IPS-18a (cell line): ENCODE results near the gene DRD4.

ENCODE experiments used
- H3K27ac ChIP-seq: one replicate; pipeline ENCODE4 v1.5.1; 2013; ENCODE audit warnings: low read length
- H3K27me3 ChIP-seq: one replicate; pipeline ENCODE4 v1.6.1; 2013; ENCODE audit warnings: mild to moderate bottlenecking, low read length; ENCODE audit not compliant: control insufficient read depth, insufficient read depth
- H3K36me3 ChIP-seq: one replicate; pipeline ENCODE4 v1.6.1; 2013; ENCODE audit warnings: low read depth, low read length; ENCODE audit not compliant: control insufficient read depth
- H3K4me1 ChIP-seq: one replicate; pipeline ENCODE4 v1.6.1; 2013; ENCODE audit warnings: low read depth, low read length; ENCODE audit not compliant: control insufficient read depth
- H3K4me3 ChIP-seq: one replicate; pipeline ENCODE4 v1.5.1; 2013; ENCODE audit warnings: low read length
- H3K9ac ChIP-seq: one replicate; pipeline ENCODE4 v1.6.1; 2013; ENCODE audit warnings: mild to moderate bottlenecking, low read length, moderate library complexity
- H3K9me3 ChIP-seq: one replicate; pipeline ENCODE4 v1.6.1; 2013; ENCODE audit warnings: low read depth, low read length; ENCODE audit not compliant: control insufficient read depth

The DRD4 gene

DNA sequence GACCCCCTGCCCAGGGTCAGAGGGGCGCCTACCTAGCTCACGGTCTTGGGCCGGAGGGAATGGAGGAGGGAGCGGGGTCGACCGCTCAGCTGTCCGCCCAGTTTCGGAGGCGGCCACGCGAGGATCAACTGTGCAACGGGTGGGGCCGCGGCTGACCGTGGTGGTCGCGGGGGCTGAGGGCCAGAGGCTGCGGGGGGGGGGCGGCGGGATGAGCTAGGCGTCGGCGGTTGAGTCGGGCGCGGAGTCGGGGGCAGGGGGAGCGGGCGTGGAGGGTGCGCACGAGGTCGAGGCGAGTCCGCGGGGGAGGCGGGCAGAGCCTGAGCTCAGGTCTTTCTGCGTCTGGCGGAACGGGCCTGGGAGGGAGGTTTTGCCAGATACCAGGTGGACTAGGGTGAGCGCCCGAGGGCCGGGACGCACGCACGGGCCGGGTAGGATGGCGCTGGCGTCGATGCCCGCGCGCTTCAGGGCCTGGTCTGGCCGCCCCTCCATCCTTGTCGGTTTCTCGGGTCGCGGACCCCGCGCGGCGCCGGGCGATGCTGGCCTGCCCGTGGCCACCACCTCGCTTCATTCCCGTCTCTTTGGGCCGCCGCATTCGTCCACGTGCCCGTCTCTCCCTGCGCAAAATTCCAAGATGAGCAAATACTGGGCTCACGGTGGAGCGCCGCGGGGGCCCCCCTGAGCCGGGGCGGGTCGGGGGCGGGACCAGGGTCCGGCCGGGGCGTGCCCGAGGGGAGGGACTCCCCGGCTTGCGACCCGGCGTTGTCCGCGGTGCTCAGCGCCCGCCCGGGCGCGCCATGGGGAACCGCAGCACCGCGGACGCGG is at the start of gene DRD4:
Gene DRD4, plus strand, starts transcription at position 759 of the 822 bp plus-strand sequence. Its CDS starts 36 bp downstream, at position 795.
- Histone ChIP-seq H3K27ac (no peak within 1 kb of the TSS), H3K36me3 (no peaks in the 10 kb centered on the region), H3K9ac (peak within 1 kb of the TSS; percentile 61), H3K4me1 (peaks cover 8% of the 10 kb centered on the region), H3K9me3 (no peaks in the 10 kb centered on the region), H3K4me3 (peak within 1 kb of the TSS; percentile 54), H3K27me3 (peaks cover 66% of the 10 kb centered on the region)

GRCh38 chr11:587546-587945 is 49.5 kb upstream of the DRD4 start:
- H3K9me3 ChIP-seq: no peaks in the 10 kb centered on the region
- no peak overlapping the region for H3K4me3 ChIP-seq
- no peaks in the 10 kb centered on the region for H3K4me1 ChIP-seq
- H3K27ac ChIP-seq: no peak overlapping the region
- no peaks in the 10 kb centered on the region for H3K27me3 ChIP-seq
- H3K9ac ChIP-seq: no peak overlapping the region
- peaks cover 62% of the 10 kb centered on the region for H3K36me3 ChIP-seq

- H3K27ac ChIP-seq: no peak overlapping the region
- H3K4me3 ChIP-seq: no peak overlapping the region
- no peaks in the 10 kb centered on the region for H3K27me3 ChIP-seq
- H3K36me3 ChIP-seq: peaks cover 67% of the 10 kb centered on the region
- H3K9me3 ChIP-seq: no peaks in the 10 kb centered on the region
- no peaks in the 10 kb centered on the region for H3K4me1 ChIP-seq
- H3K9ac ChIP-seq: no peak overlapping the region
Measured at GRCh38 chr11:587978-588380, 49.1 kb upstream of the DRD4 start.

DNA sequence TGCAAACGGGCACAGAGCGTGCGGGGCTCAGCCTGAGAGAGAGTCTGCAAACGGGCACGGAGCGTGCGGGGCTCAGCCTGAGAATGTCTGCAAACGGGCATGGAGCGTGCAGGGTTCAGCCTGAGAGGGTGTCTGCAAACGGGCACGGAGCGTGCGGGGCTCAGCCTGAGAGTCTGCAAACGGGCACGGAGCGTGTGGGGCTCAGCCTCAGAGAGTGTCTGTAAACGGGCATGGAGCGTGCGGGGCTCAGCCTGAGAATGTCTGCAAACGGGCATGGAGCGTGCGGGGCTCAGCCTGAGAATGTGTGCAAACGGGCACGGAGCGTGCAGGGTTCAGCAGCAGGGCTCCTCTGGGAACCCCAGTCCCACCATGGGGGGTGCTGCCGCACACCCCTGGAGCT is 47.3 kb upstream of the DRD4 start:
- H3K27ac ChIP-seq: no peak overlapping the region
- H3K36me3 ChIP-seq: peaks cover 69% of the 10 kb centered on the region

GRCh38 chr11:590997-591396 is 46.1 kb upstream of the DRD4 start:
- Histone ChIP-seq H3K27ac (no peak overlapping the region), H3K4me1 (no peaks in the 10 kb centered on the region)

More for the DNA sequence above, 47.3 kb upstream of the DRD4 start:
- H3K4me3 ChIP-seq: no peak overlapping the region
- no peaks in the 10 kb centered on the region for H3K27me3 ChIP-seq
- no peaks in the 10 kb centered on the region for H3K9me3 ChIP-seq
- H3K9ac ChIP-seq: no peak overlapping the region
- H3K4me1 ChIP-seq: no peaks in the 10 kb centered on the region

GRCh38 chr11:592501-592900 is 44.6 kb upstream of the DRD4 start:
- no peak overlapping the region for H3K9ac ChIP-seq
- no peaks in the 10 kb centered on the region for H3K27me3 ChIP-seq
- H3K9me3 ChIP-seq: no peaks in the 10 kb centered on the region
- no peak overlapping the region for H3K27ac ChIP-seq
- H3K4me1 ChIP-seq: no peaks in the 10 kb centered on the region
- H3K36me3 ChIP-seq: peaks cover 74% of the 10 kb centered on the region
- H3K4me3 ChIP-seq: no peak overlapping the region

More at GRCh38 chr11:590997-591396, 46.1 kb upstream of the DRD4 start:
- peaks cover 80% of the 10 kb centered on the region for H3K36me3 ChIP-seq
- H3K9me3 ChIP-seq: no peaks in the 10 kb centered on the region
- no peak overlapping the region for H3K4me3 ChIP-seq
- no peaks in the 10 kb centered on the region for H3K27me3 ChIP-seq
- no peak overlapping the region for H3K9ac ChIP-seq

GRCh38 chr11:592918-593317 is 44.2 kb upstream of the DRD4 start:
- H3K9ac ChIP-seq: no peak overlapping the region
- no peaks in the 10 kb centered on the region for H3K27me3 ChIP-seq
- no peaks in the 10 kb centered on the region for H3K4me1 ChIP-seq
- H3K27ac ChIP-seq: no peak overlapping the region
- no peak overlapping the region for H3K4me3 ChIP-seq
- peaks cover 70% of the 10 kb centered on the region for H3K36me3 ChIP-seq
- H3K9me3 ChIP-seq: no peaks in the 10 kb centered on the region

DNA sequence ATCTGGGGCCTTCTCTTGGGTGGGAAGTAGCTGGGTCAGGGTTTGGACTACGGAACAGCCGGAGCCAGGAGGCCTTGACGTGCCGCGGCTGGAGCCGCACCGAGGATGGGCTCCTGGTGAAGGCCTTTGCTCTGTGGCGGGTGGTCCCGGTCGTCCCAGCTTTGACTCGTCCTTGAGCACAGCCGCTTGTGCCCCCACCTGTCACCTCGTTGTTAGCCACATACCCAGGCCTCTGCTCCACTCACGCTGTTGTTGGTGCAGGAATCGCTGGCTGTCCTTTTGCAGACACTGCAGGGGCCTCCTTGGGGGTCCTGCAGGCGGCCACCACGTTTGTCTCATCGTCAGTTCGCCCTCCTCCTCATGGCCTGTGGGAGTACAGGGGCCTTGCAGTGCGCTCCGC is 43.7 kb upstream of the DRD4 start:
- Histone ChIP-seq H3K27ac (no peak overlapping the region), H3K4me1 (no peaks in the 10 kb centered on the region), H3K4me3 (no peak overlapping the region), H3K9ac (no peak overlapping the region), H3K9me3 (no peaks in the 10 kb centered on the region), H3K27me3 (no peaks in the 10 kb centered on the region), H3K36me3 (peaks cover 66% of the 10 kb centered on the region)

DNA sequence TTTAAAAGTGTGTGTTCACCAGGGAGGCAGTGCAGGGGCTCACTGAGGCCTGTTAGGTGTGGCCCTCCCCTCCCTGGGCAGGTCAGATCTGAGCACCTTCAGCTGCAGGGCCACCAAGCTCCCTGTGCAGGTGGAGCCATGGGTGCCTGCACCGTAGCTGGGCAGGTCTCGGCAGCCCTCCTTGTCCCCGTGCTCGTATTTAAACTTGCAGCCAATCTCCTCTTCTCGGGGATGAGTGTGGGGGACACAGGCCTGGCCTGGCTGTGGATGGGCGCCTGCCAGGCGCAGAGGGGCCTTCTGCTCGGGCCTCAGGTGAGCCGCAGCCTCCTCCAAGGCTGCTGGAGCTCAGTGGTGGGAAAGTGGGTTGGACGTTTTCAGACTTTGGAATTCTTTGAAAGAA is 41.7 kb upstream of the DRD4 start:
- H3K9ac ChIP-seq: no peak overlapping the region
- no peaks in the 10 kb centered on the region for H3K4me1 ChIP-seq
- H3K36me3 ChIP-seq: peaks cover 64% of the 10 kb centered on the region
- no peaks in the 10 kb centered on the region for H3K27me3 ChIP-seq
- no peaks in the 10 kb centered on the region for H3K9me3 ChIP-seq
- no peak overlapping the region for H3K4me3 ChIP-seq
- H3K27ac ChIP-seq: no peak overlapping the region

DNA sequence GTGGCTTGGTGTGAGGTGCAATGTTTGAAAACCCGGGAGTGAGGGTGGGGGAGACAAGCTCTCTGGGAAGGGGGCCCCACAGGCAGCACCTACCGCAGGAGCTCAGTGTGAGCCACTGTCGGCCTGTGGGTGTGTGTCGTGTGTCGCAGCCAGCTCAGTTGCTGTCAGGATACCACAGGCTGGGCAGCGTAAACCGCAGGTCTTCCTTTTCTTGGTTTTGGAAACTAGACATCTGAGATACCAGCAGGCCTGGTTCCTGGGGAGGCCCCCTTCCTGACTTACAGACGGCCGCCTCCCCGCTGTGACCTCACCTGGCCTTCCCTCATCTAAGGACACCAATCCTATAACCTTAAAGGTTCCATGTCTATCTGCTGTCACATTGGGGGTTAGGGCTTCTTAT is 40.7 kb upstream of the DRD4 start:
- no peaks in the 10 kb centered on the region for H3K27me3 ChIP-seq
- H3K36me3 ChIP-seq: peaks cover 65% of the 10 kb centered on the region
- H3K27ac ChIP-seq: no peak overlapping the region
- no peaks in the 10 kb centered on the region for H3K4me1 ChIP-seq
- no peaks in the 10 kb centered on the region for H3K9me3 ChIP-seq
- H3K4me3 ChIP-seq: no peak overlapping the region
- H3K9ac ChIP-seq: no peak overlapping the region

DNA sequence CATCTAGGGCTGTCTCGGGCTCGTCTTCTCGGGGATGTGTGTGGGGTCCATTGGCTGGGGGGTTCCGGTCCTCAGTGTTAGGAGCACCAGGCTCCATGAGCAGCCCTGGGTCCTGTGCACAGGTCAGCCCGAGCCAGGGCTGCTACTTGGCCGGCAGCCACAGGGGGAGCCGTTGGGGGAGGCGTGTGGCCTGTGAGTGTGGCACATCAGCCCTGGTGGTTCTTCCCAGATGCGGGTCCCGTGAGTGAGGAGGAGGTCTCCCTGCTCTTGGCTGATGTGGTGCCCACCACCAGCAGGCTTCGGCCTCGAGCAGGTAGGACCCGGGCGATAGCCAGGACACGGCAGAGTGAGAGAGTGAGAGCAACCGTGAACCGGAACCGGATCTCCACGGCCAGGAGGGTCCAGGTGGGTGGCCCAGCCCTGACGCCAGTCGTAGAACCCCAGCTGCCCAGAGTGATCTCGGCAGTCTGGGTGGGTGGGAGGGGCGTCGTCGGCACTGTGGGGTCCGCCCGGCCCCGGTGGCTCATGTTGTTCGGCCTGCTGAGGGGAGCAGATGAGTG is 39.8 kb upstream of the DRD4 start:
- no peaks in the 10 kb centered on the region for H3K4me1 ChIP-seq
- no peaks in the 10 kb centered on the region for H3K9me3 ChIP-seq
- H3K36me3 ChIP-seq: peaks cover 69% of the 10 kb centered on the region
- no peak overlapping the region for H3K9ac ChIP-seq
- no peak overlapping the region for H3K27ac ChIP-seq
- no peak overlapping the region for H3K4me3 ChIP-seq
- H3K27me3 ChIP-seq: no peaks in the 10 kb centered on the region
